ENCODE results near the gene MAMDC4. TPM values are rescaled to one million over a fixed set of nuclear protein-coding genes. Genes with fewer than 3 reads are reported as not detected.

Gene MAMDC4
- total and polyA plus RNA-seq, 2 of the 8 experiments (the other 6 are each of a cell fraction or from before 2014, with no cell fraction given) = 3.1 to 4.5 TPM

DNA sequence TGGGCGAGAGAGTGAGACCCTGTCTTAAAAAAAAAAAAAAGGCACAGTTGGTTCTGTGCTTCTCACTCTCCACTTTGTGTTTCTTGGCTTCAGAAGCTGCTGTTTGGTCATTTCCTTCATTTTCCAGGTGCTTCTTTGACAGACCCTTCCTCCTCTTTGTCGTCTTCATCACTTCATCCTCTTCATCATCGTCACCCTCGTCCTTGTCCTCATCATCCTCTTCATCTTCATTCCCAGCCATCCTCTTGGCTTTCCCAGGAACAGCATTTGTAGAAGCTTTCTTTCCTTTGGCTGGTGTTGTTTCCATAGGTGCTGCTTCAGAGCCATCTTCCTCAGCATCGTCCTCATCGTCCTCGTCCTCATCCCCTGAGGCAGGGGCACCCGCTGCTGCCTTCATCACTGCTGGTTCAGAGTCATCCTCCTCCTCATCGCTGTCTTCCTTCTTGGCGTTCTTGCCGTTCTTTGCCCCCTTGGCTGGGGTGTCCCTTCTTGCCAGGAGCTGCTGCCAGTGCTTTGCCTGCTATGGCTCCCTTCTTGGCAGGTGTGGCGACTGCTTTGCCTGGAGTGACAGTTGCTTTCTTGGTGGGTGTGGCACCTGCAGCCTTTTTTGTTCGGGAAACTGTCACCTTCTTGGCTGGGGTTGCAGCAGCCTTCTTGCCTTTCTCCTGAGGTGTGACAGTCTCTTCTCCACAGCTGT is 37.3 kb upstream of the MAMDC4 start (continued):
- TF ChIP-seq, protein P1, sequence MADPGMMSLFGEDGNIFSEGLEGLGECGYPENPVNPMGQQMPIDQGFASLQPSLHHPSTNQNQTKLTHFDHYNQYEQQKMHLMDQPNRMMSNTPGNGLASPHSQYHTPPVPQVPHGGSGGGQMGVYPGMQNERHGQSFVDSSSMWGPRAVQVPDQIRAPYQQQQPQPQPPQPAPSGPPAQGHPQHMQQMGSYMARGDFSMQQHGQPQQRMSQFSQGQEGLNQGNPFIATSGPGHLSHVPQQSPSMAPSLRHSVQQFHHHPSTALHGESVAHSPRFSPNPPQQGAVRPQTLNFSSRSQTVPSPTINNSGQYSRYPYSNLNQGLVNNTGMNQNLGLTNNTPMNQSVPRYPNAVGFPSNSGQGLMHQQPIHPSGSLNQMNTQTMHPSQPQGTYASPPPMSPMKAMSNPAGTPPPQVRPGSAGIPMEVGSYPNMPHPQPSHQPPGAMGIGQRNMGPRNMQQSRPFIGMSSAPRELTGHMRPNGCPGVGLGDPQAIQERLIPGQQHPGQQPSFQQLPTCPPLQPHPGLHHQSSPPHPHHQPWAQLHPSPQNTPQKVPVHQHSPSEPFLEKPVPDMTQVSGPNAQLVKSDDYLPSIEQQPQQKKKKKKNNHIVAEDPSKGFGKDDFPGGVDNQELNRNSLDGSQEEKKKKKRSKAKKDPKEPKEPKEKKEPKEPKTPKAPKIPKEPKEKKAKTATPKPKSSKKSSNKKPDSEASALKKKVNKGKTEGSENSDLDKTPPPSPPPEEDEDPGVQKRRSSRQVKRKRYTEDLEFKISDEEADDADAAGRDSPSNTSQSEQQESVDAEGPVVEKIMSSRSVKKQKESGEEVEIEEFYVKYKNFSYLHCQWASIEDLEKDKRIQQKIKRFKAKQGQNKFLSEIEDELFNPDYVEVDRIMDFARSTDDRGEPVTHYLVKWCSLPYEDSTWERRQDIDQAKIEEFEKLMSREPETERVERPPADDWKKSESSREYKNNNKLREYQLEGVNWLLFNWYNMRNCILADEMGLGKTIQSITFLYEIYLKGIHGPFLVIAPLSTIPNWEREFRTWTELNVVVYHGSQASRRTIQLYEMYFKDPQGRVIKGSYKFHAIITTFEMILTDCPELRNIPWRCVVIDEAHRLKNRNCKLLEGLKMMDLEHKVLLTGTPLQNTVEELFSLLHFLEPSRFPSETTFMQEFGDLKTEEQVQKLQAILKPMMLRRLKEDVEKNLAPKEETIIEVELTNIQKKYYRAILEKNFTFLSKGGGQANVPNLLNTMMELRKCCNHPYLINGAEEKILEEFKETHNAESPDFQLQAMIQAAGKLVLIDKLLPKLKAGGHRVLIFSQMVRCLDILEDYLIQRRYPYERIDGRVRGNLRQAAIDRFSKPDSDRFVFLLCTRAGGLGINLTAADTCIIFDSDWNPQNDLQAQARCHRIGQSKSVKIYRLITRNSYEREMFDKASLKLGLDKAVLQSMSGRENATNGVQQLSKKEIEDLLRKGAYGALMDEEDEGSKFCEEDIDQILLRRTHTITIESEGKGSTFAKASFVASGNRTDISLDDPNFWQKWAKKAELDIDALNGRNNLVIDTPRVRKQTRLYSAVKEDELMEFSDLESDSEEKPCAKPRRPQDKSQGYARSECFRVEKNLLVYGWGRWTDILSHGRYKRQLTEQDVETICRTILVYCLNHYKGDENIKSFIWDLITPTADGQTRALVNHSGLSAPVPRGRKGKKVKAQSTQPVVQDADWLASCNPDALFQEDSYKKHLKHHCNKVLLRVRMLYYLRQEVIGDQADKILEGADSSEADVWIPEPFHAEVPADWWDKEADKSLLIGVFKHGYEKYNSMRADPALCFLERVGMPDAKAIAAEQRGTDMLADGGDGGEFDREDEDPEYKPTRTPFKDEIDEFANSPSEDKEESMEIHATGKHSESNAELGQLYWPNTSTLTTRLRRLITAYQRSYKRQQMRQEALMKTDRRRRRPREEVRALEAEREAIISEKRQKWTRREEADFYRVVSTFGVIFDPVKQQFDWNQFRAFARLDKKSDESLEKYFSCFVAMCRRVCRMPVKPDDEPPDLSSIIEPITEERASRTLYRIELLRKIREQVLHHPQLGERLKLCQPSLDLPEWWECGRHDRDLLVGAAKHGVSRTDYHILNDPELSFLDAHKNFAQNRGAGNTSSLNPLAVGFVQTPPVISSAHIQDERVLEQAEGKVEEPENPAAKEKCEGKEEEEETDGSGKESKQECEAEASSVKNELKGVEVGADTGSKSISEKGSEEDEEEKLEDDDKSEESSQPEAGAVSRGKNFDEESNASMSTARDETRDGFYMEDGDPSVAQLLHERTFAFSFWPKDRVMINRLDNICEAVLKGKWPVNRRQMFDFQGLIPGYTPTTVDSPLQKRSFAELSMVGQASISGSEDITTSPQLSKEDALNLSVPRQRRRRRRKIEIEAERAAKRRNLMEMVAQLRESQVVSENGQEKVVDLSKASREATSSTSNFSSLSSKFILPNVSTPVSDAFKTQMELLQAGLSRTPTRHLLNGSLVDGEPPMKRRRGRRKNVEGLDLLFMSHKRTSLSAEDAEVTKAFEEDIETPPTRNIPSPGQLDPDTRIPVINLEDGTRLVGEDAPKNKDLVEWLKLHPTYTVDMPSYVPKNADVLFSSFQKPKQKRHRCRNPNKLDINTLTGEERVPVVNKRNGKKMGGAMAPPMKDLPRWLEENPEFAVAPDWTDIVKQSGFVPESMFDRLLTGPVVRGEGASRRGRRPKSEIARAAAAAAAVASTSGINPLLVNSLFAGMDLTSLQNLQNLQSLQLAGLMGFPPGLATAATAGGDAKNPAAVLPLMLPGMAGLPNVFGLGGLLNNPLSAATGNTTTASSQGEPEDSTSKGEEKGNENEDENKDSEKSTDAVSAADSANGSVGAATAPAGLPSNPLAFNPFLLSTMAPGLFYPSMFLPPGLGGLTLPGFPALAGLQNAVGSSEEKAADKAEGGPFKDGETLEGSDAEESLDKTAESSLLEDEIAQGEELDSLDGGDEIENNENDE (IDR thresholded peaks at IDR 0.05; ENCODE audit: insufficient replicate concordance, low read length) = no peak
- TF ChIP-seq NANOG (IDR thresholded peaks at IDR 0.05; ENCODE audit: insufficient read depth, low read depth, low read length, poor library complexity, severe bottlenecking) (no peak), SP1 (IDR thresholded peaks at IDR 0.05; ENCODE audit: low read depth, low read length) (no peak), HDAC2 (IDR thresholded peaks at IDR 0.05; ENCODE audit: borderline replicate concordance in 1 of 2, low read depth in 2 of 2, low read length in 2 of 2) (no peak), TAF1 (IDR thresholded peaks at IDR 0.05; ENCODE audit: low read depth, low read length) (no peak), PHF8 (conservative IDR thresholded peaks at IDR 0.05; ENCODE audit: low read depth, low read length) (no peak), BRCA1 (IDR thresholded peaks at IDR 0.05; ENCODE audit: low read depth, low read length) (no peak)
- TF ChIP-seq, protein P2, sequence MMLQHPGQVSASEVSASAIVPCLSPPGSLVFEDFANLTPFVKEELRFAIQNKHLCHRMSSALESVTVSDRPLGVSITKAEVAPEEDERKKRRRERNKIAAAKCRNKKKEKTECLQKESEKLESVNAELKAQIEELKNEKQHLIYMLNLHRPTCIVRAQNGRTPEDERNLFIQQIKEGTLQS (IDR thresholded peaks at IDR 0.05; ENCODE audit: insufficient read depth, low read depth, low read length) = no peak

Data from H1 (cell line).